Fibroblast of skin of back (primary cell): ENCODE measurements around the gene C5orf58. TPM values are rescaled to one million over a fixed set of nuclear protein-coding genes. Genes with fewer than 3 reads are reported as not detected.

Source experiments
- DNase-seq: peaks from one replicate; pipeline ENCODE4 v3.0.0-alpha.2; 2013
- polyA plus RNA-seq, 2 experiments: library from polyadenylated mRNA; unstranded; fragments of 120-200 nt; gene quantifications; one replicate each; pipeline ENCODE4 v1.2.1, GENCODE V29; 2013; ENCODE audit not compliant: insufficient read length in 2 of 2

Gene C5orf58, protein sequence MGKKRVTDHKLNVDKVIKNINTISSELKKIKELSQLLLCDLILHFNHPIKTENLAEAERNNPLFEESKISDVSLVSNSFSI
- polyA plus RNA-seq (2013, experiment 1 of 2; ENCODE audit: insufficient read length) = not detected
- polyA plus RNA-seq (2013, experiment 2 of 2; ENCODE audit: insufficient read length) = not detected

DNA sequence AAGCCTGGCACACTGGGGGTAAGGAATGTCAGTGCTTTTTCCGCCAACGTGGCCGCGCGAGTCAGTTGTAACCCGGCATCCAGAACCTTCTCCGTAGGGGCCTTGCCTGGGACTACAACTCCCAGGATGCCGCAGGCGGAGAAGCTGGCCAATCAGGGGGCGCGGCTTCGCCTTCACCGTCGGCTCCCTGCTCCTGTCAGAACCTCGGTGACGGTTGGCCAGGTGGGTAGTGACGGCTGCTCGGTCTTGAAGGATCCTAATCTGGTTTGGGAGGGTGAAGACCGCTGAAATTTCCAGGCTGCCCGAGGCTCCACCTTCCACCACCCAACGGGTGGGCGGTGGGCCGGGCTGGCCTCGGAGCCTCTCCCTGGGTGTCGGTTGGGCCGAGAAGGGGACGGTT lies at the start of gene C5orf58:
TSS of gene C5orf58 (plus strand) at position 200 of the 400 bp plus-strand sequence. CDS start 1,992 bp downstream, outside the sequence.
- no peak for DNase-seq

DNA sequence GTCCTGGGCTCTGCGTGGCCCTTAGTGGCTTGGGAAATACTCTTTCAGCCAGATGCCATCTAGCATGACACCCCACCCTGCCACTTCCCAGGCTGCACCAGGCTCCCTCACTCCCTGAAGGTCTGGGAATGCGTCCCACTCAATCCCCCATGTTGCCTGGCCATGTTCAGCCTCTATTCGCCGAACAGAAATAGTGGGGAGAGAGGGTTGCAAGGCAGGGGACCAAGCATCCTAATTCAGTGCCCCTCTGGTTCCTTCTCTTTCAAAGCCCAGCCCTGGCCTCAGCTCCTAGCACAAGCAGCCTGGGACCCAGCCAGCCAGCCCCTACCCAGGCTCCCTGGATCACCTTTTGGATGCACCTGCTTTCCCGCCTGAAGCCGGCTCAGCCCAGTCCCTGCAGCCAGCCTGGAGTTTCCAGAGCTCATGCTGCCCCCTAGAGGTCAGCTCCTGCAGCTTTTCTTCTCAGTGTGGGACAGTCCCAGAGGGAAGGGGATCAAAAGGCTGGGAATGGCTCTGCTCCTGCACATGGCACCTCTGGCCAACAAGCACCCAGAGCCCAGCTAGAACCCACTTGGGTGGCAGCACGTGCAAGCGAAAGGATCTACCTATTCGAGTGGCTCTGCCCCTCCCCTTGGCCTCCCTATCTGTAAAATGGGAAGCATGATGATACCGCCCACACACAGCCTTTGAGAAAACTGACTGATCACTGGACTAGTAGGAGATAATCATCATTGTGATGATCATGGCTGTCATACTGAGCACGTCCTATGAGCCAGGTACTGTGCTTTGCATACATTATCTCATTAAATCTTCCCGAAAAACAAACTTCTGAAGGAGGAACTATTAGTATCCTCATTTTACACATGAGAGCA lies 48.7 kb upstream of the C5orf58 start:
- DNase-seq = peak; percentile 54

DNA sequence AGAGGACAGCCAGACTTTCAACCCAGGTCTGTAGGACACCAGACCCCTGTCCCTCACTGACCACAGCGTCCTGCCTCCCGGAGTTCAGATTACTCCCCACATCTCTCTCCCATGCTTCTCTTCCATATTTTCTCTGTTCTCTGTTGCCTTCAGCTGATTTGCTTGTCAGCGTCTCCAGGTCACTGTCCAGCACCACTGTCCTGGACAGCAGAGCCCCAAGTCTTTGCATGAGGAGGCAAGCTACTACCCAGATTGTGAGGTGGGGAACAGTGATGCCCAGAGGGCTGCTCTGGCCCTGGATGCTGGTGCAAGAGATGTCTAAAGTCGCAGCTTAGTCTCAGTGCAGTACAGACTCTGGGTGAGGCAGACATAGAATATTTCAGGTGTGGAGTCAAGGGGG lies 48.0 kb upstream of the C5orf58 start:
- DNase-seq = no peak

DNA sequence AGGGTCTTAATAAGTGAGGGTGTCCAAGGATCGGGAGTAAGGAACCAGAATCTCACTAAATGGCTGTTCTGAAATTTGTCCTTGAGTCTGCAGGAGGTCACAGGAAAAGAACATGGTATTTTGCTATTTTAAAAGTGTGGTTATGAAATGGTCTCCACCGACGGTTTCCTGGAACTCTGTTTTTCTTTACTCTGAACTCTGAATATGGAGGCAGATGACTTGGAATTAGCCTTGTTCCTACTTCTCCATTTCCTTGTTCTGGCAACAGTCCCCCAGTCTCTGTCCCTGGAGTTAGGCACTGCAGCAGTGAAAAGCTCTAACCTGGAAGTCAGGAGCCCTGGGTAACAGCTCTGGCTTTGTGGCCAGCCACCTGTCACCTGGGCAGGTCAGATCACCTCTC lies 46.6 kb upstream of the C5orf58 start:
- no peak for DNase-seq

DNA sequence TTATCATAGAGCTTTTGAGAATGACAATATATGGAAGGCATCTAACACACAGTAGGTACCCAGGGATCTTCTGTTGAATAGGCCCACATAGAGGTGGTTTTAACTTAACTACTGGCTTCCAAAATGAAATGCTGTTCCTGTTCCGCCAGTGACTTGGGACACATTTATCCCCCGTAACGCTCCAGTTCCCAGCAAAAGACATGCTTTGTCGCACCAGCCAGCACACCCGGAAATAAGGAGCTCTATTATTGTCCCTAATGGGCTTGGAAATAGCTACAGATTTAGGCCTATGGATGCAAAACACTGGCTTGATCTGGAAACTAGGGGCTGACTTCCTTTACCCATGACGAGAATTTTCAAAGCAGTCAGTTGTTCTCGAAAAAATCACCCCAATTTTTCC lies 45.9 kb upstream of the C5orf58 start:
- no peak for DNase-seq

DNA sequence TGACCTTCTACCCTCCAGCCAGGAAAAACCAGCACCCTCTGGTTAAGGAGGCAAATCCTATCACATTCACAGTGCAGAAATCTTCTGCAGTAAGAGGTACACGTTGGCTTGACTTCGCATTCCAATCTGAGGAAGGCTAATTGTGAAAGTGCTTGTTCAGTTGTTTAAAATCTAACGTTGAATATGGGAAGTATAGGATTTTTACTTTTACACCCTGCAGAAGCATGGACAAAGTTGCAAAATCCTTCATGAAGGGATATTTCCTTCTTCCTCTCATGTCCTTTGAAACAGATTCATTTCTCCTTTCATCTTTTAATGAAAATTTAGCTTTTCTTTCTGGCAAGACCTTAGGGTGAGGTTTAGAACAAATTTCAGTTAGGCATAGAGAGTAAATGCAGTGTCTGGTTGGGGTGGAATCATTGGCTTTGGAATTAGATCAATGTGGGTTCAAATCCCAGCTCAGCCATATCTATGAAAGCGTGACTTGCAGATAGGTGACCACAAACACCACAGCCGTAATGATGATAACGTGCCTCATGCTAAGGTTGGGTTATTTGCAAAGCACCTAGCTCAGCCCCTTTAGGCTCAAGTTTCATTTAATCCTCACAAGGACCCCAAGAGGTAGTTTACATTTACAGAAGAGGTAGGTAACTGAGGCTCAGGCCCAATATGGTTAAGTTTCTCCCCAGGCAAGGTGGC lies 42.2 kb upstream of the C5orf58 start:
- no peak for DNase-seq

DNA sequence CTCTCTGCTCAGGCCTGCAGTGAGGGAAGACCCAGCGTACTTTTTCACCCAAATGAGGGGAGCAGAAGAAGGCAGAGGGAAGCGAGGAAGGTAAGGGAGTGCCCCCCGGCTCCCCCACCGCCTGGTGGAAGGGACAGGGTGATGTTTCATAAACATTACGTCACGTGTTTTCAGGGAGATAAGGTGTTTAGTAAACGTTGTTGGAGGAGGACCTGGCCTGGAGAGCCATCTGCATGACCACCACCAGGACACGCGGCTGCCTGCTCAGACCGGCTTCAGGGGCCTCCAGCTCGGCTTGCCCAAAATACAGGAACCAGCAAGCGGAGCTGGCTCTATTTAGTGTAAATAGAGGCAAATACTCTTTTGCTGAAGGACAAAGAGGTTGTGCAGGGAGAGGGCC lies 40.0 kb upstream of the C5orf58 start:
- DNase-seq = no peak

DNA sequence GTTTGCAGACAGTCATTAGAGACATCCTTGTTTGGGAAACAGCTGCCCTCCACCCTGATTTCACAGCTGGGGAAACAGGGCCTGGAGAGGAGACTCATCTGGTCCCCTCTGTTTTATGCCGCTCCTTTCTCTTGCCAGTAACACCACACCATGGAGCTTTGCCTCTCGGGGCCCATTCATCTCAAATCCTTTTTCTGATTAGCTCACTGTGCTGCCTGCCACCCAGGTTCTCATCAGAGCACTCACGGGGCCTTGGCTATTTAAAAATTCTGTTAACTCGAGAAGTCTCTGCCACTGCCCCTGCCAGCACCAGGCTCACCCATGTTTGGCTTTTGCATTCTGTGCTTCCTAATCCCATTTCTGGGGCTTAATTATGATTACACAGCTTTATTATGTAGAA lies 36.8 kb upstream of the C5orf58 start:
- DNase-seq = no peak

DNA sequence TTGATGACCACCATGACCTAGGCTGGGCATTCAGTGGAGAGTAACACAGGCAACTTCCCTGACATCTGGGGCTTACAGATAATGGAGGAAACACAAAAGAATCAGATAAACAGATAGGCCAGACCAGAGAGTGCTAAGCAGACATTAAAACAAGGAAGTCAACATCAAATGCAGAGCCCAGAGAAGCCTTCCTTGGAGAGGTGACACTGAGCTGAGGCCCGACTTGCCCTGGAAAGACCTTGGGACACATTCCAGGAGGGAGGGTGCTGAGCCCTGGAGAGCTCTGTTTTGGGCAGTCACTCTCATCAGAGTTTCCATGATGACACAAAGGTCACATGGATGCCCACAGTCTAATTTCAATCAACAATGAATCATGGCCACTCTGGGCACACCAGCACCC lies 31.9 kb upstream of the C5orf58 start:
- DNase-seq = no peak

DNA sequence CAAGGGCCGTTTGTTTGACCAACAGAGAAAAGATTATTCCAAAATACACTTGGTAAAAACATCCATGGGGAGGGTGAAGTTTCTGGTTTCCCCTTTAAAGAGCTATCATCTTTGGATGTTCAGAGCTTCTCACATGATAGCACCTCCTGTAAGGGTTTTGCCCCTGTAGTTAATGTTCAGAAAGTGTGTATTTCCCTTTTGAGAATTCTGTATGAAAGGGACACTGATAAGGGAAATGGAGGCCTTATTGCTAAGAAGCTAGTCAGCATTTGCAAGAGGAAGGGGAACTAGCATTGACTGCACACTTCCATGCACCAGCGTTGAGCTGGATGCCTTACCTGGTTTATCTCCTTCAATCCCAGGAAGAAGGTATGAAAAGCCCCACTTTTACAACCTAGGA lies 31.5 kb upstream of the C5orf58 start:
- DNase-seq = no peak

DNA sequence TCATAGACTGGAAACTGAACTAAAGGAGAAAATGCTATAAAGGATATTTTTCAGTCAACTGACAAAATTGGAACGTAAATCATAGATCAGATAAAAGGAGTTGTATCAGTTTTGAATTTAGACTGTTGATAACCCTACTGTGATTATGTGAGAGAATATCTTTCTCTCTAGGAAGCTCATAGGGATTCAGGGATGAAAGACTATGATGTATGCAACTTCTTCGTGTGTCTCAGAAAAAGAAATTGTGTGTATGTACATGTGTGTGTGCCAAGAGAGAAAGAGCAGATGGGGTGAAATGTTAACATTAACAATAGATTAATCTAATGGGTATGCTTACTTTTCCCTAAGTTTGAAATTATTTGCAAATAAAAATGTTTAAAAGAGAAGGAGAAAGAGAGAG lies 30.7 kb upstream of the C5orf58 start:
- no peak for DNase-seq

DNA sequence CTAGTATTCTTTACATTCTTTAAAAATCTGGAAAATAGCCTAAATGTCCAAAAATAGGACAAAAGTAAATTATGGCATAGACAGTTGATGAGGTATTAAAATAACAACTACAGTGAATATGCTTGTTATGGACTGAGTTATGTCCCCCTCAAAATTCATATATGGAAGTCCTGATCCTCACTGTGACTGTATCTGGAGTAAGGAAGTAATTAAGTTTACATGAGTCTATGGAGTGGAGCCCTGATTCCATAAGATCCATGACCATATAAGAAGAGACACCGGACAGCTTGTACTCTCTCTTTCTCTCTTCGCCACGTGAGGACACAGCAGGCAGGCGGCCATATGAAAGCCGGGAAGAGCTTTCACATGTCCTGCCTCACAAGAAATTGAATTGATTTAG lies 28.6 kb upstream of the C5orf58 start:
- peak; percentile 35 for DNase-seq

DNA sequence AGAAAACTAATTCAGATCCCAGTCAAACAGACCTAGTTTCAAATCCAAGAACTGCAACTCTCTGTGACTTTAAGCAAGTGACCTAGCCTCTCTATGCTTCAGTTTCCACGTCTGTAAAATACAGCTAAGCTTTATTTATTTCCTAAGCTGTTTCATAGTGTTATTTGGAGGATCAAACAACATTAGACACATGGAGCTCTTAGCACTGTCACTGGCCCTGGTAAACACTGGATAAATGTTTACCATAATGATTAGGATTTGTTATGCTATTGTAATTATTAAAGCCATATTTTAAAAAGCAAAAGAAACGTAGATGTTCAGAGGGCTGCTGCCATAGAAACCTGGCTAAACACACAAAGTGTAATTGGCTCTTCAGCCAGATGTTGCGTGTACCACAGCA lies 26.6 kb upstream of the C5orf58 start:
- no peak for DNase-seq

DNA sequence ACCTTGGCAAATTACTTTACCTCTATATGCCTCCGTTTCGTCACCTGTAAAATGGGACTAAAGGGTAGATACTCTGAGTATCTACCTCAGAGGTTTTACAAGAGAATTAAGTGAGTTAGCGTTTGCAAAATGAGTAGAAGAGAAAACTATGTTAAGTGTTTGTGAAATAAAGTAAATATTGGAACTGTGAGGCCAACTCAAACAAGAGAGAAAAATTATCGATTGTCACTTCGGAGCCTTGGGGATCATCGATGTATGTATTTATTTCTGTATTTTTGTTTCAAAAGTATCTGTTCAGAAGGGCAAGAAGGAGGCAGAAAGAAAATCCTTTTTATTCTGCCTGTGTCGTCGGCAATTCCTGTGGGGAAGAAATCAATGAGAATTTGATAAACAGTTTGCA lies 25.8 kb upstream of the C5orf58 start:
- DNase-seq = no peak

DNA sequence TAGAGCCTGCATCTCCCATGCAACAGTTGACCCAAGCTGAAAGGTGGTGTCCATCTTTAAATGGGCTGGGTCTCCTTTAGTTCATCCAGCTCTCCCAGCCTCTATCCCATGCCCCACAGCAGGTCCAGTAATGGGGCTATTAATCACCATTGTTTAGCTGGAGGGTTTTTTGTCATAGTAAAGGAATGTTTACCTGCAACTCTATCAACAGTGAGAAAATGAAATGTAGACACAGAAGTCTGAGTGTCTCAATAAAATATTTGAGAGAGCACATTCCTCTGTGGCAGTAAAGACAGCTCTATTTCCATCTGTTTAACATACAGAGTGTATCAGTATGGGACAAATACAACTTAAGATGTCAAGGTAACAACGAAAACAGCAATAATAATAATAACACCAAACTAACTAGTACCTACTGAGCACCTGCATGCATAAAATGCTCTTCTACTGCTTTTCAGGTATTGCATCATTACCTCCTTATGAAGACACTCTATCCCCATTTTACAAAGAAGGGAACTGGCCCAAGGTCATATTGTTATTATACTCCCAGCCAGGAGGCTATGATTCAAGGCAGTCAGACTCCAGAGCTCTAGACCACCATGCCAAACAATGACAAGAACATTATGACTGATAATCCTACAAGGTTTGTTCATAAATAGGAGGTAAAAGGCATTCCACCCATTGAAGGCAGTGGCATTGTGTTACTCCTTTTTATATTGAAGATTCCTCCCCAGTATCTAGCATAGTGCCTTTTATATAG lies 21.0 kb upstream of the C5orf58 start:
- no peak for DNase-seq

DNA sequence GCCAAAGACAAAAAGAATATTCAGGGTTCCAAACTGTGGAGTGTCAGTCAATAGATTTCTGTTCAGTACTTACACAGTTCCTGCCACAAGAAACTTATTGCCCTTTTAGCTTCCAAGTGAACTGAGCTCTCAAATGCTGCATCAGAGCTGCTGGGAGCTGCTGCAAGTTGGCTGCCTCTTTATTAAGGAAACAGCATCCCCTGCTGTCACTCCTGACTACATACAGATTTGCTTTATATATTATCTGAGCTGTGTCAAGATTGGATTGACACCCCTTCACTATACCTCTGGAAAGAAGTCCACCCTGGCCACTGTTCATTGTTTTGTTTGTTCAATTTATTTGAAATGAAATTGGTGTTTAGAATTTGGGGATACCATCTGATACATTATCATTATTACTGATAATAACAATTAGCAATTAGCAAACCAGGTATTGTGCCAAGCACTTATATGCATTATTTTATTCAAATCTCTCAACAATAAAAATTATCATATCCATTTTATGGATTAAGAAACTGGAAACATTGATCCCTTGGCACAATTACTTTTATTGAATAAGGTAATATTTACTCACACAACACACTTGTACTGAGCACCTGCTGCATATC lies 16.4 kb upstream of the C5orf58 start:
- peak; percentile 63 for DNase-seq

DNA sequence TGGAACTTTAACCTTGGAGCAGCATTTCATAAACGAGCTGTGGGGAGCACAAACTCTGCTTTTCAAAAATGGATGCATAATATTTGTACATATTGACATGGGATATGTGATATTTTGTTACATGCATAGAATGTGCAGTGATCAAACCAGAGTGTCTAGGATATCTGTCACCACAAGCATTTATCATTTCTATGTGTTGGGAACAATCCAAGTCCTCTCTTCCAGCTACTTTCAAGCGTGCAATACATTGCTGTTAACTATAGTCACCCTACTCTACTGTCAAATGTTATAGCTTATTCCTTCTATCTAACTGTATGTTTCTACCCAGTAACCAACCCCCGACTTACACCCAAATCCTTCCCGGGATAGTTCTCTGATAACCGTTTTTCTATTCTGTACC lies 15.0 kb upstream of the C5orf58 start:
- peak; percentile 31 for DNase-seq

DNA sequence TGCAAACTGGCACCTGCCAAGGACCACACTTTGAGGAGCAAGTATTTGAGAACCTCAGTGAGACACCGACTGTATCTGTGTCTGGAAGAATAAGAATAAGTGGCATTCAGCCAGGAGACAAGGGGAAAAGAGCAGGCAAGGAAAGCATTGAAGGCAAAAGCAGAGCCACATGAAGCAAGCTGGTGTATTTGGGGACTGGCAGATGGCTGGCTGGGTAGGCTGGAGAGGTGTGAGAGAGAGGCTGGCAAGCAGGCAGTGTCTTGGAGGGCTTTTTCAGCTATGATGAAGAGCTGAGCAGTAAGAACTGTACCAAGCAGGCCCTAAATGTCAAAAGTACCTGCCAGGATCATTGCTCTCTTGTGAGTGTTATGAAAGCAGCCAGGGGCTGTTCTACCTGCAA lies 14.1 kb upstream of the C5orf58 start:
- DNase-seq = no peak

DNA sequence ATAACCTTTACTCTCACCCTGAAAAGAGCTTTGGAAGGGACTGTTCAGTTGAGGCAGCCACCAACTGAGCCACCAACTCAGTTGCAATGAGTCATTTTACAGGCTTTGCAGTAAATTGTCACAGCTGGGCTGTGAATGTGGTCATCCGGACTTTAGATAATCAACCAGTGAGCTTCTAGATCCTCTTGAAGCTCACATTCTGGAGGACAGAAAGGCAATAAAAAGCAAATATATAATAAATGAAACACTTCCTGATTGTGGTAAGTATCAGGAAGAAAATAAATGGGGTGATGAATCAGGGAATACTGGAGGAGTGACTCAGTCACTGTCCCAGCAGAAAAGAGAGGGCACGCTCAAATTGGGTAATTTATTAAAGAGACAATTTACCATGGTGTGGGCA lies 13.2 kb upstream of the C5orf58 start:
- DNase-seq = peak; percentile 92

DNA sequence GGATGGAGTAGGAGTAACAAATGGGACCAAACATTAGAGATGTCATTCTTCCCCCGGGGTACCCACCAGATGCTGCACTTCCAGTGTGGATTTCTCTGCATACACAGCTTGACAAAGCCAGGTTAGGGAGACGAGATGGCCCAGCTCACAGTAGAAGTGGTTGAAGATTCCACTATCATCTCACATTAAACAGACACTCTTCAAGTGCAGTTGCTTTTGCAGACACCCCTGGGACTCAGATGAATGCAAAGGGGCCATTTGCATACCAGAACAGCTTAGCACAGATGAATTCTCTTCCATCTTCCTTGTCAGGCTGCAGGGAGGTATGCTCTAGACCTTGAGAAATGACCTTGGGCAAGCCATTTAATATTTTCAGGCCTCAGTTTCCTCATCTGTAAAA lies 12.6 kb upstream of the C5orf58 start:
- peak; percentile 31 for DNase-seq

DNA sequence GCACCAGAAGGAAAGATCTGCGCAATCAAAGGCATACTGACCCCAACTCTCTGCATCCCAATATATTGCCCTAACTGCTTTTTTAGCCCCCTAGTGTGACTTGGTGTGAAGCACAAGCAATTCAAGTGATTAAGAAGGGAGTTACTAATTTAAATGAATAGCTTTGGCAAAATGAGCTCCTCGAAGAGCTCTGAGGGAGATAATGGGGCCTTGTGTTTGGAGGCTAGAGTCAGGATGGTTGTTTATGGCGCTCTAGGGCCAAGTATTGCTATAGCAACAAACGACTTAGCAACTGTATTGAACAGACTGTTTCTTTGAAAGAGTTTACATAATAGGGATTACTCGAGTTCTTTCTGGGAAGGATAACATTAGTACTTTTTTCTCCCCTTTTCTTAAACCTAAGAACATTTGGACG lies 11.5 kb upstream of the C5orf58 start:
- DNase-seq = no peak

DNA sequence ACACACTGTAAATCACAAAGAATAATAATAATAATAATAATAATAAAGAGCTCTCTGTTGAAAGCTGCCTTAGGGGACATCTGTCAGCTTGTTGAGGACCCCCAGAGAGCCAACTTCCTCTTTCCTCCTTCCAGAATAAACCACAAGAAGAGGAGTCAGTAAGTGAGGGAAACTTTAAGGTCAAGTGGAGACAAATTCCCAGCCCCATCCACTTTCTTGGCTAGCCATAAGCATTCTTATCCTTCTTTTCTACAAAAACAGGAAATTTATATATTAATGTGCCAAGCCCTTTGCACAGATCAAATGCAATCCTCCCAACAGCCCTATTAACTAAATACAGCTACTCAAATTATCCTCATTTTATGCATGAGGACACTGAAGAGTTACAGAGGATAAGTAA lies 9.4 kb upstream of the C5orf58 start:
- peak; percentile 25 for DNase-seq

DNA sequence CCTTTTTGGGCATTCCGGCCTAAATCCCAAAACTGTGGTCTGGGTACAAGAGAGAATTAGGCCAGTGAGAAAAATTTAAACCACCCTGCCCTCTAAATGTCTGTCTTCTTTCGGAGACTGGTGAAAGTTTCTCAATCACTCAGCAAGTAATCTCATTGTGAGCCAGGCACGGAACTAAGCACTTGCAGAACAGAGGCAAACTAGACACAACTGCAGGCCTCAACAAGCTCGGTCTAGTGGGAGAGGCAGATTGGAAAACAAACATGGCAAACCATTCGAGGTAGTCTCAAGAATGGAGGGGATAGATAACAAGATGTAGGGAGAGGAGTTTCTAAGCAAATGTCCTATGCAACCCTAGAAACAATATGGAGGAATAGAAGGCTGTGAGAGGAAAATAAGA lies 8.9 kb upstream of the C5orf58 start:
- no peak for DNase-seq
